22Rv1 (cell line): ENCODE results near the gene KRT7.
A peak's percentile ranks its signal among the peaks of the same experiment; 100 is the strongest.

Experiments used
- H3K27ac ChIP-seq: fragments of 450-650 bp; 2 replicates; pipeline ENCODE4 v1.5.1; 2017
- ZFX ChIP-seq: fragments of 450-650 bp; IDR thresholded peaks from 2 replicates; pipeline ENCODE4 v1.6.1; 2017; ENCODE audit warnings: antibody characterized with exemption, borderline replicate concordance
- TF ChIP-seq, protein P1 (sequence below): fragments of 450-650 bp; IDR thresholded peaks from 2 replicates; pipeline ENCODE4 v1.5.1; 2017; ENCODE audit warnings: mild to moderate bottlenecking

KRT7 gene

DNA sequence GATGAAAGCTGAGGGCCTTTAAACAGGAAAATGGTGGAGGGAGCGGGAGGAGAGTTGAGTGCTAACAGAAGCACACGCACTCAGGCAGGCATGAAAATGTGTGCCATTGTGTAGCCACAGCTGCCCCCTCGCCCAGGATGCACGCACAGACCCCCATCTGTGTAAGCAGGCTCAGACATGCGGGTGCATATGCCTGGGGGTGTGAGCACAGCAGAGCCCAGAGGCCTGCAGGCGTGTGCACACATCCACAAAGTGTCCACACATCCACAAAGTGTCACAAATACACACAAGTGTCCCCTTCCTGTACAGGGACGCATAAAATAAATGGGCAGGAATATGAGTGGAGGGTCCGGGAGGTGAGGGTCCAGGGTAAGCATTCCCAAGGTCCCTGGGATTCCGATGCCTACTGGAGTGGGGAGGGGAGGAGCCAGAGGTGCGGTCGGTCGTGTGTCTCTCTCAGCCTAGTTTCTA, 805 bp upstream of the KRT7 start:
- TF ChIP-seq, protein P1, sequence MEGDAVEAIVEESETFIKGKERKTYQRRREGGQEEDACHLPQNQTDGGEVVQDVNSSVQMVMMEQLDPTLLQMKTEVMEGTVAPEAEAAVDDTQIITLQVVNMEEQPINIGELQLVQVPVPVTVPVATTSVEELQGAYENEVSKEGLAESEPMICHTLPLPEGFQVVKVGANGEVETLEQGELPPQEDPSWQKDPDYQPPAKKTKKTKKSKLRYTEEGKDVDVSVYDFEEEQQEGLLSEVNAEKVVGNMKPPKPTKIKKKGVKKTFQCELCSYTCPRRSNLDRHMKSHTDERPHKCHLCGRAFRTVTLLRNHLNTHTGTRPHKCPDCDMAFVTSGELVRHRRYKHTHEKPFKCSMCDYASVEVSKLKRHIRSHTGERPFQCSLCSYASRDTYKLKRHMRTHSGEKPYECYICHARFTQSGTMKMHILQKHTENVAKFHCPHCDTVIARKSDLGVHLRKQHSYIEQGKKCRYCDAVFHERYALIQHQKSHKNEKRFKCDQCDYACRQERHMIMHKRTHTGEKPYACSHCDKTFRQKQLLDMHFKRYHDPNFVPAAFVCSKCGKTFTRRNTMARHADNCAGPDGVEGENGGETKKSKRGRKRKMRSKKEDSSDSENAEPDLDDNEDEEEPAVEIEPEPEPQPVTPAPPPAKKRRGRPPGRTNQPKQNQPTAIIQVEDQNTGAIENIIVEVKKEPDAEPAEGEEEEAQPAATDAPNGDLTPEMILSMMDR: no peak
- no peak for TF ChIP-seq ZFX
- no peak overlapping the region for H3K27ac ChIP-seq

- H3K27ac ChIP-seq: no peak overlapping the region
- no peak for TF ChIP-seq ZFX
- TF ChIP-seq, protein P1: no peak
Observed at GRCh38 chr12:52233462-52234207, 592 bp downstream of the KRT7 start.

DNA sequence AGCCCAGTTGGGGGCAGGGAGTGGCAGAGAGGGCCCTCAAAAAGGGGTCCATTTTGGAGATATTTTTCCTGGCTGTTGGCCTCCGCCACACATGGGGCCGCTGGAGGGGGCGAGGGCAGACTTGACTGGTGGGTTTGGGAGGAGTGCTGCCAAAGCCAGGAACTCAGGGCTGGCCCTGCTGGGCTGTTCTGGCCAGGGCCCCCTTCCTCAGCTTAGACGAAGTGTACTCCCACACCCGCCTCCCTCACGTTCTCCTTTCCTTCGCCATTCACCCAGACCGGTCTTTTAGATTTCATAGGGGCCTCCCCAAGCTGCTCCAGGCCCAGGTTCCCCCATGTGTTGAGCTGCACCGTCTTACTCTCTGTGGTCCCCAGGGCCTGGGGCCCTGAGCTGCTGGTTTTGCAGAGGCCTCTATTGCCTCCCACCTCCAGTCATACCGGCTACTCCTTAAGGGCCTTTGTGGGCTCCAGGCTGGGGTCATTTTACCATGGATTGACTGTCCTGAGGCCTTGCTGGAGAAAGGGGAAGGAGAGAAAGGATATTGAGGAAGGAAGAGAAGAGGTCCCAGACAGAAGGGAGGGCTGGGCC, 1.3 kb downstream of the KRT7 start:
- H3K27ac ChIP-seq: 0 out of 2 replicates have a peak overlapping the region, but pooled peaks have one; percentile 37
- TF ChIP-seq ZFX: no peak
- TF ChIP-seq, protein P1: no peak

DNA sequence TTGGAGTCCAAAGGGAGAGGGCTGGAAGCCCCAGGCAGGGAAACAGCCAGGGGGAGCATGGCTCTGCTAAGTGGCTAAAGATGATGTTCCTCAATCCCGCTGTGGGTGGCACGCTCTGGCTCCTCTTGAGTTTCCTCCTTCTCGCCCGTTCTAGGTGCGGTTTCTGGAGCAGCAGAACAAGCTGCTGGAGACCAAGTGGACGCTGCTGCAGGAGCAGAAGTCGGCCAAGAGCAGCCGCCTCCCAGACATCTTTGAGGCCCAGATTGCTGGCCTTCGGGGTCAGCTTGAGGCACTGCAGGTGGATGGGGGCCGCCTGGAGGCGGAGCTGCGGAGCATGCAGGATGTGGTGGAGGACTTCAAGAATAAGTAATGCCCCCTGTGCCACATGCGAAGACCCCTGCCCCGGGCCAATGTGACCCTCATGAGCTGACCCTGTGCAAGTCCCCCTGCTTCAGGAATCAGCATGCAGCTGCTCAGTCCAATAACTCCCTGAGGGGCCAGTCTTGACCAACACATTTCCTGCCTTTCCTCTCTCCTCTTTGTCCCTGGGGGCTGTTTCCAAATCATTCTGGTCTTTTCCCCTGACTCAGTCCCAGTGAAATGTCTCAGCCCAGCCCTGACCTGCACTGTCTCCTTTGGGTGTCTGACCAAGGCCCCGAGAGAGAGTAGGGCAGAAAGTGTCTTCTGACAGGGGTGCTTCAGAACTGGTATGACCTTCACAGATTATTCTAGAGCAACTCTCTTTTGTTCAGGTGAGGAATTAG, 2.1 kb downstream of the KRT7 start:
- peak overlapping the region; percentile 37 for H3K27ac ChIP-seq
- TF ChIP-seq ZFX: no peak
- TF ChIP-seq, protein P1: no peak

GRCh38 chr12:52235822-52236361, 2.8 kb downstream of the KRT7 start:
- H3K27ac ChIP-seq: peak overlapping the region; percentile 37

GRCh38 chr12:52236386-52237050, 3.5 kb downstream of the KRT7 start:
- no peak overlapping the region for H3K27ac ChIP-seq
- TF ChIP-seq ZFX: no peak
- TF ChIP-seq, protein P1: no peak

More at GRCh38 chr12:52235822-52236361, 2.8 kb downstream of the KRT7 start:
- TF ChIP-seq ZFX: no peak
- TF ChIP-seq, protein P1: no peak
